ENCODE data around the gene CFAP20DC. TPM values are rescaled to one million over a fixed set of nuclear protein-coding genes. Genes with fewer than 3 reads are reported as not detected.

Gene CFAP20DC
- total and polyA plus RNA-seq, 2 of the 13 experiments (the other 11 are each of a cell fraction or from before 2014, with no cell fraction given): not detected

DNA sequence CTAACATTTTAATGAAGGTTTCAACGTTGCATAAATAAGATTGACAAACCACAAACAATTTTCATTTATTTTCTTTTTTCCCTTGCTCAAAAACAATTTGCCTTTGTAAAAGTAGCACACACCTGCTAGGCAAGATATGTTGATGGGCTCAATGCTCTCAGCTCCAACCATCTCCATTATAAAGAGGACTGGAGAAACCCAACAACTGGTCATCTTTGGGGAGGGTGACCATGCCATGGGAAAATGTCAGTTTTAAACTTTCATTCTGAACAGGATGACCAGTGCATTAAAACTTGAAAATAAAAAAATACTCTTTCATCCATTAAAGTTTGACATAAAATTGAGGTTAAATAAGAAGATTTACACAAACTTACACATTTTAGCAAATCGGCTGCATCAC lies 183.7 kb downstream of the CFAP20DC start:
- ATAC-seq (no peak), FAIRE-seq (no peak), DNase-seq (ENCODE audit: low spot score) (no peak)
- H3K4me3 ChIP-seq (replicated peaks in 1 of 3; ENCODE audit: insufficient read depth in 1 of 3, low read depth in 2 of 3, low read length in 3 of 3): no peak overlapping the region
- intact Hi-C loops (cut with micrococcal nuclease; ENCODE audit: unreplicated experiment) (no loop called here), in situ Hi-C loops (cut with HindIII; ENCODE audit: extremely low pct_ligation_motif_present, low pct_unique_long_range_greater_than_20kb) (no loop called here)
- H3K27me3 ChIP-seq (ENCODE audit: control insufficient read depth in 1 of 2, insufficient read depth in 2 of 2, low read length in 2 of 2): no peaks in the 10 kb centered on the region
- H4K20me1 ChIP-seq (ENCODE audit: insufficient read depth, low read length): no peaks in the 10 kb centered on the region
- WGBS (ENCODE audit: low lambda C conversion rate): 0% methylated on average over 2 of the region's 2 CpGs
- no peak overlapping the region for H2AFZ ChIP-seq (ENCODE audit: low read length)
- TF ChIP-seq ZNF878 (CRISPR knock-in tag; IDR thresholded peaks at IDR 0.05): no peak
- TF ChIP-seq ZNF484 (CRISPR knock-in tag; IDR thresholded peaks at IDR 0.05; ENCODE audit: borderline replicate concordance, low read depth): no peak
- no peak for TF ChIP-seq IRX3 (CRISPR knock-in tag; IDR thresholded peaks at IDR 0.05; ENCODE audit: borderline replicate concordance, low read depth)
- TF ChIP-seq STAT6 (CRISPR knock-in tag; IDR thresholded peaks at IDR 0.05; ENCODE audit: borderline replicate concordance): no peak
- TF ChIP-seq PBX2 (CRISPR knock-in tag; IDR thresholded peaks at IDR 0.05): no peak
- TF ChIP-seq, protein P1, sequence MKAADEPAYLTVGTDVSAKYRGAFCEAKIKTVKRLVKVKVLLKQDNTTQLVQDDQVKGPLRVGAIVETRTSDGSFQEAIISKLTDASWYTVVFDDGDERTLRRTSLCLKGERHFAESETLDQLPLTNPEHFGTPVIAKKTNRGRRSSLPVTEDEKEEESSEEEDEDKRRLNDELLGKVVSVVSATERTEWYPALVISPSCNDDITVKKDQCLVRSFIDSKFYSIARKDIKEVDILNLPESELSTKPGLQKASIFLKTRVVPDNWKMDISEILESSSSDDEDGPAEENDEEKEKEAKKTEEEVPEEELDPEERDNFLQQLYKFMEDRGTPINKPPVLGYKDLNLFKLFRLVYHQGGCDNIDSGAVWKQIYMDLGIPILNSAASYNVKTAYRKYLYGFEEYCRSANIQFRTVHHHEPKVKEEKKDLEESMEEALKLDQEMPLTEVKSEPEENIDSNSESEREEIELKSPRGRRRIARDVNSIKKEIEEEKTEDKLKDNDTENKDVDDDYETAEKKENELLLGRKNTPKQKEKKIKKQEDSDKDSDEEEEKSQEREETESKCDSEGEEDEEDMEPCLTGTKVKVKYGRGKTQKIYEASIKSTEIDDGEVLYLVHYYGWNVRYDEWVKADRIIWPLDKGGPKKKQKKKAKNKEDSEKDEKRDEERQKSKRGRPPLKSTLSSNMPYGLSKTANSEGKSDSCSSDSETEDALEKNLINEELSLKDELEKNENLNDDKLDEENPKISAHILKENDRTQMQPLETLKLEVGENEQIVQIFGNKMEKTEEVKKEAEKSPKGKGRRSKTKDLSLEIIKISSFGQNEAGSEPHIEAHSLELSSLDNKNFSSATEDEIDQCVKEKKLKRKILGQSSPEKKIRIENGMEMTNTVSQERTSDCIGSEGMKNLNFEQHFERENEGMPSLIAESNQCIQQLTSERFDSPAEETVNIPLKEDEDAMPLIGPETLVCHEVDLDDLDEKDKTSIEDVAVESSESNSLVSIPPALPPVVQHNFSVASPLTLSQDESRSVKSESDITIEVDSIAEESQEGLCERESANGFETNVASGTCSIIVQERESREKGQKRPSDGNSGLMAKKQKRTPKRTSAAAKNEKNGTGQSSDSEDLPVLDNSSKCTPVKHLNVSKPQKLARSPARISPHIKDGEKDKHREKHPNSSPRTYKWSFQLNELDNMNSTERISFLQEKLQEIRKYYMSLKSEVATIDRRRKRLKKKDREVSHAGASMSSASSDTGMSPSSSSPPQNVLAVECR (CRISPR knock-in tag; IDR thresholded peaks at IDR 0.05; ENCODE audit: borderline replicate concordance): no peak
- TF ChIP-seq MIXL1 (CRISPR knock-in tag; IDR thresholded peaks at IDR 0.05): no peak
- TF ChIP-seq TBX2 (CRISPR knock-in tag; IDR thresholded peaks at IDR 0.05; ENCODE audit: borderline replicate concordance): no peak
- no peak for TF ChIP-seq AGO2 (optimal IDR thresholded peaks at IDR 0.05; ENCODE audit: low read depth, low read length)
- TF ChIP-seq MAFK (conservative IDR thresholded peaks at IDR 0.05 in 1 of 2, IDR thresholded peaks at IDR 0.05 in 1 of 2; ENCODE audit: low read length in 2 of 2): no peak
- TF ChIP-seq ZNF335 (CRISPR knock-in tag; IDR thresholded peaks at IDR 0.05): no peak
- CTCF ChIA-PET (ENCODE audit: low intra/inter-chr PET ratio, low total read pairs): no interaction called here
- H3K4me1 ChIP-seq (ENCODE audit: insufficient read depth, low read length): no peaks in the 10 kb centered on the region
- no peaks in the 10 kb centered on the region for H3K9me3 ChIP-seq (ENCODE audit: low read length)
- POLR2A ChIA-PET: no interaction called here
- no peaks in the 10 kb centered on the region for H3K79me2 ChIP-seq (ENCODE audit: insufficient read depth, low read length)
- H3K9ac ChIP-seq (ENCODE audit: insufficient read depth, low read depth, low read length): no peak overlapping the region
- H3K36me3 ChIP-seq (replicated peaks in 1 of 2; ENCODE audit: control insufficient read depth in 1 of 2, insufficient read depth in 2 of 2, low read length in 2 of 2): no peaks in the 10 kb centered on the region
- no peak overlapping the region for H3K27ac ChIP-seq (ENCODE audit: extremely low read length, insufficient read depth, low read length)
- no TSS peak for BruUV-seq (replicated peaks)
- no peak overlapping the region for H3K4me2 ChIP-seq (ENCODE audit: low read depth, low read length)

Measured in HepG2 (cell line).